Left renal cortex interstitium (tissue), 4 donors: ENCODE data around the gene GRIA3. TPM values are rescaled to one million over a fixed set of nuclear protein-coding genes. Genes with fewer than 3 reads are reported as not detected.

ENCODE experiments used
- DNase-seq, 4 donors: peaks; one replicate each; pipeline ENCODE4 v3.0.0-alpha.2; 2013; ENCODE audit warnings: low read depth in 4 of 4, low spot score in 2 of 4, missing footprints in 1 of 4
- polyA plus RNA-seq, 4 donors: library from polyadenylated mRNA; unstranded; fragments of 120-200 nt; gene quantifications; one replicate each; pipeline ENCODE4 v1.2.1, GENCODE V29; 2013; ENCODE audit not compliant: insufficient read length in 4 of 4

The GRIA3 gene
- polyA plus RNA-seq: 1 to 10 TPM; 2.0 to 2.6 (median 2.3) TPM

GRCh38 chrX:123184219-123184865 is at the start of gene GRIA3:
GRIA3 (plus strand) TSS chrX:123184278; CDS start chrX:123184536, 258 bp downstream.
- no peak for DNase-seq

DNA sequence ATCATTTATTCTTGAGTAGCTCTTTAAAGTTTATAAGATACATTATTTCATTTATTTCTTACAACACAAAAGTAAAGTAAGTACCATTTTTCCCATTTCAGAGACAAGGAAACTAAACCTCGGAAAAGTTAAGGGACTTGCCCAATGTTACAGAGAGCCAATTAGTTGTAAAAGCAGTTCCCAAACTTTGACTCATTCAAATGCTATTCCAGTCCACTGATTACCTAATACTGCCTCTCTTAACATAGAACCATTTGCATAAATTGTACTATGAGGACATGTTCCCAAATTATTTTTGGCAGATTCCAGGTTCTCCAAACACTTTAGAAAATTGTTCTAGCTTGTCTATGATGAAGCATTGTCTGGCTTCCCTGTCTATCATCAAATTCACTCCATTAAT is 45.6 kb upstream of the GRIA3 start:
- no peak for DNase-seq

- no peak for DNase-seq
These were observed 43.6 kb upstream of the GRIA3 start for GRCh38 chrX:123140454-123140853.

DNA sequence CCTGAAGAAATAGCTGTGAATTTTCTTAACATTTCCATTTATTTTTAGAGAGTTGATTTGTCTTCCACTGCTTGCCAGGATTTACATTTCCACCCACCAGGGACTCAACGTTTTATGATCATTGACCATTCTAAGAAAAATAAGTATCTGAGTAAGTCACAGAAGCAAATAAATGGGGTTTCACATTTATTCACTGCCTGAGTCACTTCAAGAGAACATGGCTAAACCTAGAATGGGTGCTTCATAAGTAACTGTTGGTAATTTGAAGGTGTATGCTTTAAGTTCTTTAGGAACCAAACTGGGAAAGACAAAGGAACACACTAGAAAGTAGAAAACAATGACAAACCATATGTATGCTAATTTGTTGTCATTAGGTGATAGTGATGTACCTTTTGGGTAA is 43.2 kb upstream of the GRIA3 start:
- DNase-seq: no peak

- no peak for DNase-seq
These were observed 30.2 kb upstream of the GRIA3 start for GRCh38 chrX:123153846-123154335.

DNA sequence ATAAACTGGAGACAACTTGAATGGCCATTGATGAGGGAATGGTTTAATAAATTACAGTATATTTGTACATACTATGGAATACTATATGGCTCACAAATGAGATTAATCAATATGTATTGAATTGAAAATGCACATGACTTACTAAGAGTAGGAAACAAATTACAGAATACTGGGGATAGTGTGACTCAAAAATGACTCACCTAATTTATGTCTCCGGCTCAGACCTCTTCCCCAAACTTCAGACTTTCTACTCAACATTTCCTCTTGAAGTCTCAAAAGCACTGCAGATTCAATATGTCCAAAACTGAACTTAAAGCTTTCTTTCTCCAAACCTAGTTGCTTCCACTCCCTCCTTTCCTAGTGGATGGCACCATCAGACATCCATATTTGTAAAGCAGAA is 28.8 kb upstream of the GRIA3 start:
- DNase-seq: no peak

- no peak for DNase-seq
These were observed 26.5 kb upstream of the GRIA3 start for GRCh38 chrX:123157586-123157985.

DNA sequence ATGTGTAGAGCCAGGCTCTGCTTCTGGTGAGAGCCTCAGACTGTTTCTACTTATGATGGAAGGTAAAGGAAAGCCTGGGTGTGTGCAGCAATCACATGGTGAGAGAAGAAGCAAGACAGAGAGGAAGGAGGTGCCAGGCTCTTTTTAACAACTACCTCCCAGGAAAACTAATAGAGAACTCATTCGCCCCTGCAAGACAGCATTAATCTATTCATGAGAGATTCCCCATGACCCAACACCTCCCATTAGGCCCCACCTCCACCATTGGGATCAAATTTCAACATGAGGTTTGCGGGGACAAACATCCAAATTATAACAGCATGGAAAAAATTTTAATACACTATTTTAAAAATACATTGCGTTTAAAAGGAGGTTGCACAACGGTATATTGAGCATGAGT is 24.7 kb upstream of the GRIA3 start:
- DNase-seq: no peak

DNA sequence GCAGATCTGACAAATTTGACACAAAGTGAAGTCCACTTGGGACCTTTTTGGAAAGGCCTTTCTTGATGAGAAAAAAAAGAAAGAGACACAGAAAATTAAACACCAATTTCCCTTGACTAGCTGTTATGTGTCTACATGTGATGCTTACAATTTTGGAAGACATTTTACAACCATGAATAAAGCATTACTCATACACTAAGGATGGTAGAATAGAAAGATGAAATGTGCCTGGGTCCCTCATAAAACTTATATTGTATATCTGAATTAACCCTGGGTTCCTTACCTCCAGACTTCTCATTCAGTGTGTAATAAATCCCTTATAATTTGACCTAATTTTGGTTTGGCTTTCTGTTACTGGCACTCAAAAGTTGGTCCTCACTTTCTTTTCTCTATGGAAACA is 16.5 kb upstream of the GRIA3 start:
- no peak for DNase-seq

- no peak for DNase-seq
These were observed 14.7 kb upstream of the GRIA3 start for GRCh38 chrX:123169247-123169901.

GRCh38 chrX:123170546-123170945 is 13.5 kb upstream of the GRIA3 start:
- DNase-seq: no peak

- DNase-seq: no peak
These were observed 12.3 kb upstream of the GRIA3 start for GRCh38 chrX:123171781-123172180.

GRCh38 chrX:123172869-123173268 is 11.2 kb upstream of the GRIA3 start:
- DNase-seq: no peak

DNA sequence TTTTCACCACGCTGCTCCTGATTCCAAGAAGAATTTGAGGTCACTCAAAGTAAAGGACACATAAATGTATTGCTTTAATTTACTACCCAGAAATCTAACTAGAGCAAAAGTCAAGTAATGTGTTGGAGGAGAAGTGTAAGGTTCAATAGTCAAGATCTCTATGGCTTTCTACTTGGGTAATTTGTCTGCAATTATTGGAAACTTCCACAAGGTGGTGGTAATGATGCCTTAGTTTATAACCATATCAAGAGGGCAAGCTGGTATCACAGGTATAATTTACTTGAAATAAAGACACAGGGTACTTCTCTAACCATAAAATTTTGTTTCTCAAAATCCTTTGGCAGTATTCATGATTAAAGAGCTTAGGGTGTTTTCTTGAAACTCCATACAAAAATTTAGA is 10.2 kb upstream of the GRIA3 start:
- DNase-seq: no peak

- DNase-seq: no peak
These were observed 8.5 kb upstream of the GRIA3 start for GRCh38 chrX:123175366-123176122.

- no peak for DNase-seq
These were observed 2.7 kb upstream of the GRIA3 start for GRCh38 chrX:123181233-123181914.

- no peak for DNase-seq
These were observed 793 bp downstream of the GRIA3 start for GRCh38 chrX:123184866-123185276.

DNA sequence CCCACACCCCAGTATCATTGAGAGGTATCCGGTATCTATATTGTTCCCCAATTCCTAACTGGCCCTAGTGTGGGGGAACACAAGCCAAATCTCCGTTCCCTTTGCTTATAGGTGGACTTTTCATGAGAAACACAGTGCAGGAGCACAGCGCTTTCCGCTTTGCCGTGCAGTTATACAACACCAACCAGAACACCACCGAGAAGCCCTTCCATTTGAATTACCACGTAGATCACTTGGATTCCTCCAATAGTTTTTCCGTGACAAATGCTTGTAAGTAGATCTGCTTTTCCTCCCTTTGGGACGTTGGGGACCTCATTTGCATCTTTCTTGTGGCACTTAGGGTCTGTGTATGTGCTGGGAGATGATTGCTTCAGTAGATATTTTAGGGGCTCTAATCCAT is 1.6 kb downstream of the GRIA3 start:
- no peak for DNase-seq

DNA sequence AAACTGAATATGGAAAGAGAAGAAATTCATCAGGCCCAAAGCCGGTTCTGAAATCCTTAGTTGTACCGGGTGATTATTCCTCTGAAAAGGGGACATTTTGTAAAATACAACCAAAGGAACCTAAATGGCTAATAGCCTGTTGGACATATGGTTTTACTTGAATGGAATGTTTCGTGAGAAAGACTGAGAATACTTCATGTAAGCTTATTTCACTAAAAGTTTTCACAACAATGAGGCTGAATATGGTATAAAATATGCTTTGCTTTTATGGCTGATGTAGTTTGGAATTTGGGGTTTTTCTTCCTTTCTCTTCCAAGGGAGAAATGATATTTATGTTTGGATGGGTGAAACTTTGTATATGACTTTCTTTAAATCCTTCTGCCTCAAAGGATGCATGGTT is 2.7 kb downstream of the GRIA3 start:
- no peak for DNase-seq

DNA sequence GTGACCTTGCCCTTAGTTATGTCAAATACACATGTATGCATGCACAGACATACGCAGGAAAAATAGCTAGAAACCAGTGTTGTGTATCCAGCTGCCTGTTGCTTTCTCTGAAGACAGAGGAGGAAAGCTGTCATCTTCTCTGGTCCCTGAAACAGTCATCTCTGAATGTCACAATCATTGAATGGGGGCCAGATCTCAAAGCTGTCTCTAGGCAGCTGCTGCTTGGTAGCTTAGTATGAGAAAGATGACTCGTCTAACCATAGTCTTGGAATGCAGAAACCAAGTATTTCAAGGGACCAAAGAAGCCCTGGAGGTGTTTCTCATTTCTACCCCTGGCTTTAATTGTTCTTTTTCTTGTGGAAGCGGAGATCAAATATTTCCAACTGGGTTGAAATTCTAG is 4.0 kb downstream of the GRIA3 start:
- no peak for DNase-seq

DNA sequence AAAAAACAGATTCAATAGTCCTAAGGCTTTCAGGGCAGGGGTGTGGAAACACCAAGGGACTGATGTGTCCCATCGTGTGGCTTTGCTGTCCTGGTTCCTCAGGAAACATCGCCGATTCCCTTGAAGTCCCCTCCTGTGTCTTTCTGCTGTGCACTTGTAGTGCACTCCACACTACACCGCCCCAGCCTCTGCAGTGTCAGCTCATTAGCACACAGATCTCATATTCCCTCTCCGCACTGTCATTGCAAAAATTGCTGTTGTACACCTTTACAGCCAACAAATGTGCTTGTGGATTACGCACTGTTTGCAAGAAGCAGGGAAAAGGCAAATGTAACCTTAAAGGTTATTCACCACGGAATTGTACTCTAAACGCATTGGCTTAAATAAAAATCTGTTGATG is 5.3 kb downstream of the GRIA3 start:
- no peak for DNase-seq
